Liver (tissue), 9 donors: Measurements from ENCODE around the gene CSRP1. TPM values are rescaled to one million over a fixed set of nuclear protein-coding genes. Genes with fewer than 3 reads are reported as not detected.

ENCODE experiments used
- DNase-seq: peaks from one replicate; pipeline ENCODE4 v3.0.0-alpha.2; 2017; ENCODE audit warnings: low spot score
- H3K27ac ChIP-seq, 2 donors: one replicate each; pipeline ENCODE4 v1.7.0; 2013; ENCODE audit warnings: inconsistent platforms in 2 of 2, low read length in 2 of 2, control low read depth in 1 of 2, low read depth in 1 of 2, mild to moderate bottlenecking in 1 of 2
- H3K27me3 ChIP-seq, 4 donors: one replicate each; pipeline versions ENCODE4 v1.6.1 to v1.7.0; 2013; ENCODE audit warnings: low read length in 3 of 4, inconsistent platforms in 1 of 4, mild to moderate bottlenecking in 1 of 4, moderate library complexity in 1 of 4; ENCODE audit not compliant: control insufficient read depth in 4 of 4, insufficient read depth in 4 of 4
- H3K36me3 ChIP-seq, 4 donors: one replicate each; pipeline versions ENCODE4 v1.6.1 to v1.7.0; 2013; ENCODE audit warnings: low read length in 3 of 4, mild to moderate bottlenecking in 3 of 4, low read depth in 1 of 4, moderate library complexity in 1 of 4; ENCODE audit not compliant: control insufficient read depth in 4 of 4, insufficient read depth in 3 of 4
- H3K4me1 ChIP-seq, 4 donors: one replicate each; pipeline versions ENCODE4 v1.6.1 to v1.7.0; 2013; ENCODE audit warnings: low read length in 3 of 4, mild to moderate bottlenecking in 3 of 4, moderate library complexity in 1 of 4; ENCODE audit not compliant: control insufficient read depth in 4 of 4, insufficient read depth in 4 of 4
- H3K4me3 ChIP-seq, 3 donors: one replicate each; pipeline versions ENCODE4 v1.6.1 to v1.7.0; 2013; ENCODE audit warnings: low read length in 3 of 3, control low read depth in 1 of 3, low read depth in 1 of 3, mild to moderate bottlenecking in 1 of 3
- H3K9ac ChIP-seq, 2 donors: one replicate each; pipeline ENCODE4 v1.7.0; 2013; ENCODE audit warnings: low read length in 2 of 2, mild to moderate bottlenecking in 2 of 2, moderate library complexity in 2 of 2, control low read depth in 1 of 2, low read depth in 1 of 2
- H3K9me3 ChIP-seq, 4 donors: one replicate each; pipeline versions ENCODE4 v1.6.1 to v1.7.0; 2013; ENCODE audit warnings: low read length in 3 of 4; ENCODE audit not compliant: control insufficient read depth in 4 of 4
- ATF3 ChIP-seq: IDR thresholded peaks from 2 replicates; pipeline ENCODE4 v1.6.1; 2016; ENCODE audit warnings: antibody characterized with exemption
- EGR1 ChIP-seq, 2 donors: IDR thresholded peaks; 2 replicates each; pipeline ENCODE4 v1.6.1; 2016 to 2018; ENCODE audit warnings: antibody characterized with exemption in 2 of 2, low read depth in 2 of 2
- FOXA2 ChIP-seq: IDR thresholded peaks from 2 replicates; pipeline ENCODE4 v1.6.1; 2016; ENCODE audit warnings: antibody characterized with exemption
- GABPA ChIP-seq, 2 donors: IDR thresholded peaks in 1 of 2; conservative IDR thresholded peaks in 1 of 2; 2 replicates each; pipeline ENCODE4 v1.6.1; 2016; ENCODE audit warnings: antibody characterized with exemption in 2 of 2, mild to moderate bottlenecking in 1 of 2, moderate library complexity in 1 of 2
- HNF4A ChIP-seq, 2 donors: conservative IDR thresholded peaks; 2 replicates each; pipeline ENCODE4 v1.6.1; 2016; ENCODE audit warnings: antibody characterized with exemption in 2 of 2, mild to moderate bottlenecking in 2 of 2
- HNF4G ChIP-seq: IDR thresholded peaks from 2 replicates; pipeline ENCODE4 v1.6.1; 2016; ENCODE audit warnings: antibody characterized with exemption
- SP1 ChIP-seq: IDR thresholded peaks from 2 replicates; pipeline ENCODE4 v1.6.1; 2018; ENCODE audit warnings: antibody characterized with exemption, mild to moderate bottlenecking
- TAF1 ChIP-seq: conservative IDR thresholded peaks from 2 replicates; pipeline ENCODE4 v1.6.1; 2016; ENCODE audit warnings: antibody characterized with exemption, mild to moderate bottlenecking
- YY1 ChIP-seq: IDR thresholded peaks from 2 replicates; pipeline ENCODE4 v1.6.1; 2016; ENCODE audit warnings: antibody characterized with exemption, mild to moderate bottlenecking
- WGBS: extraction: QIAGEN DNeasy Blood & Tissue Kit; methylation state at CpG from one replicate; pipeline ENCODE4 v1.1.7; 2013; 5-methylcytosine and 5-hydroxymethylcytosine counted together
- polyA plus RNA-seq, 2 donors: library from polyadenylated mRNA; stranded (reverse) in 1 of 2; unstranded in 1 of 2; fragments of 200-250 nt in 1 of 2; fragments of >200 nt in 1 of 2; fragmentation: Nextera tagmentation in 1 of 2; extraction: Ambion mirVana in 1 of 2; gene quantifications; one replicate each; pipeline versions ENCODE4 v1.2.1 to v1.2.3, GENCODE V29; 2013 to 2015
- total RNA-seq, 2 donors: library from RNA; depleted of rRNA; stranded (reverse); fragments of >200 nt; gene quantifications; one replicate each; pipeline ENCODE4 v1.2.3, GENCODE V29; 2014
- TF ChIP-seq, protein P1 (sequence below): IDR thresholded peaks from 2 replicates; pipeline ENCODE4 v1.6.1; 2016; ENCODE audit warnings: antibody characterized with exemption, mild to moderate bottlenecking
- TF ChIP-seq, protein P2 (sequence below): fragments of 150-350 bp; IDR thresholded peaks from 2 replicates; pipeline ENCODE4 v1.5.1; 2017; ENCODE audit warnings: improper control_type of control experiment, low read depth, low read length; ENCODE audit not compliant: missing input control
- TF ChIP-seq, protein P3 (sequence below): IDR thresholded peaks from 2 replicates; pipeline ENCODE4 v1.6.1; 2016; ENCODE audit warnings: antibody characterized with exemption
- donor health status: healthy.
- donor health status: healthy.
- donor health status: healthy.
- donor health status: healthy.
- donor health status: healthy.

Gene CSRP1
- total and polyA plus RNA-seq, 4 donors = 42.7 to 96.9 (median 68.3) TPM

GRCh38 chr1:201463071-201463552 is 43.8 kb downstream of the CSRP1 start:
- no peak overlapping the region for H3K27ac ChIP-seq
- TF ChIP-seq, protein P1, sequence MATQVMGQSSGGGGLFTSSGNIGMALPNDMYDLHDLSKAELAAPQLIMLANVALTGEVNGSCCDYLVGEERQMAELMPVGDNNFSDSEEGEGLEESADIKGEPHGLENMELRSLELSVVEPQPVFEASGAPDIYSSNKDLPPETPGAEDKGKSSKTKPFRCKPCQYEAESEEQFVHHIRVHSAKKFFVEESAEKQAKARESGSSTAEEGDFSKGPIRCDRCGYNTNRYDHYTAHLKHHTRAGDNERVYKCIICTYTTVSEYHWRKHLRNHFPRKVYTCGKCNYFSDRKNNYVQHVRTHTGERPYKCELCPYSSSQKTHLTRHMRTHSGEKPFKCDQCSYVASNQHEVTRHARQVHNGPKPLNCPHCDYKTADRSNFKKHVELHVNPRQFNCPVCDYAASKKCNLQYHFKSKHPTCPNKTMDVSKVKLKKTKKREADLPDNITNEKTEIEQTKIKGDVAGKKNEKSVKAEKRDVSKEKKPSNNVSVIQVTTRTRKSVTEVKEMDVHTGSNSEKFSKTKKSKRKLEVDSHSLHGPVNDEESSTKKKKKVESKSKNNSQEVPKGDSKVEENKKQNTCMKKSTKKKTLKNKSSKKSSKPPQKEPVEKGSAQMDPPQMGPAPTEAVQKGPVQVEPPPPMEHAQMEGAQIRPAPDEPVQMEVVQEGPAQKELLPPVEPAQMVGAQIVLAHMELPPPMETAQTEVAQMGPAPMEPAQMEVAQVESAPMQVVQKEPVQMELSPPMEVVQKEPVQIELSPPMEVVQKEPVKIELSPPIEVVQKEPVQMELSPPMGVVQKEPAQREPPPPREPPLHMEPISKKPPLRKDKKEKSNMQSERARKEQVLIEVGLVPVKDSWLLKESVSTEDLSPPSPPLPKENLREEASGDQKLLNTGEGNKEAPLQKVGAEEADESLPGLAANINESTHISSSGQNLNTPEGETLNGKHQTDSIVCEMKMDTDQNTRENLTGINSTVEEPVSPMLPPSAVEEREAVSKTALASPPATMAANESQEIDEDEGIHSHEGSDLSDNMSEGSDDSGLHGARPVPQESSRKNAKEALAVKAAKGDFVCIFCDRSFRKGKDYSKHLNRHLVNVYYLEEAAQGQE = no peak
- no peak for TF ChIP-seq YY1
- no peak for TF ChIP-seq GABPA (IDR thresholded peaks at IDR 0.05 in 1 of 2, conservative IDR thresholded peaks at IDR 0.05 in 1 of 2)
- no peak for TF ChIP-seq EGR1 (IDR thresholded peaks at IDR 0.05; ENCODE audit: low read depth in 2 of 2)
- TF ChIP-seq SP1 = no peak
- no peak for TF ChIP-seq HNF4G

DNA sequence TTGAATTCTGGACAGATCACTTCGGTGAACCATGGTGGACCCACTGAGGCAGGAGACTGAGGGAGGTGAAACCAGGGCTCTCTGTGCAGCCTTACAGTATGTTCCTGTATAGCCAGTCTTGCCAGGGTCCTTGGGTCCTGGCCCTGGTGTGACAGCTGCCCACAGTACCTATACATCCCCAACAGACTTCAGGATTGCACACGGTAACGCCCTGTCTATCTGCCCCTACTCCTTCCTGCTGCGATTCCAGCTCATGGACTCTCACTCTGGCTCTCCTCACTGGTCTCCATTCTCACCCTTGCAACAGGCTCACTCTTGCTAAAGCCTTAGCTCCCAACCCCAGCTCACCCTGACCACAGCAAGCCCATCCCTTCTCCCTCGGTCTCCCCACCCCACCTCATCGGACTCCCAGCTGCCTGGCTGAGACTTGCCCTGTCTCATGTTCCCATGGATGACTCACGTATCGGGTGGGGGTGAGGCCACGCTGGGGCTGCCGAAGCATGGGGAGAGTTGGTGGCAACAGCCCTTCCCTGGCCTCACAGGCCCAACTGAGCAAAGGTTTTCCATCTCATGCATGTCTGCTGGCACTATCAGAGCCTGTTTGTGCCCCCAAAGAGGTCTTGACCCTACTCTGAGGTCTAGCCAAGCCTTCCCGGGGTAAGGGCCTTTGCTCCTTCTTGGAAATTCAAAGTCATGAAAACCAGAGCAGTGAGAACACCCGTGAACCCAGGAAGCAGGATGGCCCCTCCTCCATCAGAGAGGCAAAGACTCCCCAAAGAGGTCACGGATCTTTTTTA is 45.1 kb downstream of the CSRP1 start:
- Histone ChIP-seq H3K27me3 (no peaks in the 10 kb centered on the region), H3K4me3 (no peak overlapping the region), H3K9me3 (no peaks in the 10 kb centered on the region), H3K4me1 (no peaks in the 10 kb centered on the region), H3K36me3 (no peaks in the 10 kb centered on the region), H3K9ac (no peak overlapping the region), H3K27ac (no peak overlapping the region)
- 86% methylated on average over 13 of the region's 13 CpGs for WGBS
- no peak for DNase-seq
- TF ChIP-seq TAF1 (no peak), EGR1 (IDR thresholded peaks at IDR 0.05; ENCODE audit: low read depth in 2 of 2) (no peak), HNF4A (conservative IDR thresholded peaks at IDR 0.05) (no peak), ATF3 (no peak), HNF4G (no peak), SP1 (no peak), FOXA2 (no peak)
- TF ChIP-seq, protein P2, sequence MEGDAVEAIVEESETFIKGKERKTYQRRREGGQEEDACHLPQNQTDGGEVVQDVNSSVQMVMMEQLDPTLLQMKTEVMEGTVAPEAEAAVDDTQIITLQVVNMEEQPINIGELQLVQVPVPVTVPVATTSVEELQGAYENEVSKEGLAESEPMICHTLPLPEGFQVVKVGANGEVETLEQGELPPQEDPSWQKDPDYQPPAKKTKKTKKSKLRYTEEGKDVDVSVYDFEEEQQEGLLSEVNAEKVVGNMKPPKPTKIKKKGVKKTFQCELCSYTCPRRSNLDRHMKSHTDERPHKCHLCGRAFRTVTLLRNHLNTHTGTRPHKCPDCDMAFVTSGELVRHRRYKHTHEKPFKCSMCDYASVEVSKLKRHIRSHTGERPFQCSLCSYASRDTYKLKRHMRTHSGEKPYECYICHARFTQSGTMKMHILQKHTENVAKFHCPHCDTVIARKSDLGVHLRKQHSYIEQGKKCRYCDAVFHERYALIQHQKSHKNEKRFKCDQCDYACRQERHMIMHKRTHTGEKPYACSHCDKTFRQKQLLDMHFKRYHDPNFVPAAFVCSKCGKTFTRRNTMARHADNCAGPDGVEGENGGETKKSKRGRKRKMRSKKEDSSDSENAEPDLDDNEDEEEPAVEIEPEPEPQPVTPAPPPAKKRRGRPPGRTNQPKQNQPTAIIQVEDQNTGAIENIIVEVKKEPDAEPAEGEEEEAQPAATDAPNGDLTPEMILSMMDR = no peak
- TF ChIP-seq, protein P3, sequence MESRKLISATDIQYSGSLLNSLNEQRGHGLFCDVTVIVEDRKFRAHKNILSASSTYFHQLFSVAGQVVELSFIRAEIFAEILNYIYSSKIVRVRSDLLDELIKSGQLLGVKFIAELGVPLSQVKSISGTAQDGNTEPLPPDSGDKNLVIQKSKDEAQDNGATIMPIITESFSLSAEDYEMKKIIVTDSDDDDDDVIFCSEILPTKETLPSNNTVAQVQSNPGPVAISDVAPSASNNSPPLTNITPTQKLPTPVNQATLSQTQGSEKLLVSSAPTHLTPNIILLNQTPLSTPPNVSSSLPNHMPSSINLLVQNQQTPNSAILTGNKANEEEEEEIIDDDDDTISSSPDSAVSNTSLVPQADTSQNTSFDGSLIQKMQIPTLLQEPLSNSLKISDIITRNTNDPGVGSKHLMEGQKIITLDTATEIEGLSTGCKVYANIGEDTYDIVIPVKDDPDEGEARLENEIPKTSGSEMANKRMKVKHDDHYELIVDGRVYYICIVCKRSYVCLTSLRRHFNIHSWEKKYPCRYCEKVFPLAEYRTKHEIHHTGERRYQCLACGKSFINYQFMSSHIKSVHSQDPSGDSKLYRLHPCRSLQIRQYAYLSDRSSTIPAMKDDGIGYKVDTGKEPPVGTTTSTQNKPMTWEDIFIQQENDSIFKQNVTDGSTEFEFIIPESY = no peak

More at GRCh38 chr1:201463071-201463552, 43.8 kb downstream of the CSRP1 start:
- H3K4me3 ChIP-seq = no peak overlapping the region
- peaks cover 0 to 1% (median 0%) of the 10 kb centered on the region in 4 donors for H3K27me3 ChIP-seq
- no peaks in the 10 kb centered on the region for H3K36me3 ChIP-seq
- 89% methylated on average over 7 of the region's 7 CpGs for WGBS
- H3K9me3 ChIP-seq = no peaks in the 10 kb centered on the region
- no peak for DNase-seq
- peaks cover 0 to under 1% (median 0%) of the 10 kb centered on the region in 4 donors for H3K4me1 ChIP-seq
- H3K9ac ChIP-seq = no peak overlapping the region
